ENCODE data around the gene BMPR2. TPM values are rescaled to one million over a fixed set of nuclear protein-coding genes. Genes with fewer than 3 reads are reported as not detected.

Gene BMPR2
- total RNA-seq, 4 donors from 2014 or later = 54.8 to 76.7 (median 67.7) TPM

DNA sequence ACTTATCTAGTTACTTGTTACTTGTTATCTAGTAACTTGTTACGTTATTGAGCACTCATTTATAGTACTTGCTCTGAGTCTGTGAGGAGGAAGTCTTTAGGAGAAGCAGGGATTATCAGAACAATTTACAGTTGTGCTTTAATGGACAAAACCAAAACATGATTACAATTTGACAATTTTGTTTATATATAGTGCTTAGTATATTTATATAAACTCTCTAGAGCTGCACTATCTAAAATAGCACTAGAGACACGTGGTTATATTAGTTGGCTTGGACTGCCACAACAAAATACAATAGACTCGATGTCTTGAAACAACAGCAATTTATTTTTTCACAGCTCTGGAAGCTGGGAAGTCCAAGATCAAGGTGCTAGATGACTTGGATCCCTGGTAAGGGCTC lies 78.4 kb downstream of the BMPR2 start:
- intact Hi-C loops (cut with DNase I) = no loop called here
- no peaks in the 10 kb centered on the region for H3K9me3 ChIP-seq
- H3K27ac ChIP-seq (replicated peaks in 1 of 4) = no peak overlapping the region

DNA sequence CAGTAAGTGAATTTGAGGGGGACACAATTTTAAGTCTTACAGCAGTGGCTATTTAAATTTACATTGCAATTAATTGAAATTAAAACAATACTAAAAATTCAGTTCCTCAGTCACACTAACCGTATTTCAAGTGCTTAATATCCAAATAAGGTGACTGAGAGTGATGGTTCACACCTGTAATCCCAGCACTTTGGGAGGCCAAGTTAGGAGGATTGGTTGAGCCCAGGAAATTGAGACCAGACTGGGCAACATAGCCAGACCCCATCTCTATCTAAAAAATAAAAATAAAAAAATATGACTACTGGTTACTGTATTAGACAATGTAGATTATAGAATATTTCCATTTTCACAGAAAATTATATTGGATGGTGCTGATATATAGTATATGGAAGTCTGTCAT lies 79.0 kb downstream of the BMPR2 start:
- Histone ChIP-seq H3K4me1 (peaks cover 7 to 20% (median 15%) of the 10 kb centered on the region in 4 donors), H3K4me3 (no peak overlapping the region), H3K27me3 (no peaks in the 10 kb centered on the region), H3K27ac (replicated peaks in 1 of 4) (no peak overlapping the region), H3K36me3 (no peaks in the 10 kb centered on the region), H3K9me3 (no peaks in the 10 kb centered on the region)
- intact Hi-C loops (cut with DNase I) = no loop called here
- WGBS = 88% methylated on average over 1 of the region's 1 CpG
- DNase-seq (ENCODE audit: extremely low spot score) = no peak
- TF ChIP-seq POLR2A (IDR thresholded peaks at IDR 0.05; ENCODE audit: low read depth) = no peak
- no peak for TF ChIP-seq POLR2AphosphoS5 (IDR thresholded peaks at IDR 0.05)
- TF ChIP-seq, protein P1, sequence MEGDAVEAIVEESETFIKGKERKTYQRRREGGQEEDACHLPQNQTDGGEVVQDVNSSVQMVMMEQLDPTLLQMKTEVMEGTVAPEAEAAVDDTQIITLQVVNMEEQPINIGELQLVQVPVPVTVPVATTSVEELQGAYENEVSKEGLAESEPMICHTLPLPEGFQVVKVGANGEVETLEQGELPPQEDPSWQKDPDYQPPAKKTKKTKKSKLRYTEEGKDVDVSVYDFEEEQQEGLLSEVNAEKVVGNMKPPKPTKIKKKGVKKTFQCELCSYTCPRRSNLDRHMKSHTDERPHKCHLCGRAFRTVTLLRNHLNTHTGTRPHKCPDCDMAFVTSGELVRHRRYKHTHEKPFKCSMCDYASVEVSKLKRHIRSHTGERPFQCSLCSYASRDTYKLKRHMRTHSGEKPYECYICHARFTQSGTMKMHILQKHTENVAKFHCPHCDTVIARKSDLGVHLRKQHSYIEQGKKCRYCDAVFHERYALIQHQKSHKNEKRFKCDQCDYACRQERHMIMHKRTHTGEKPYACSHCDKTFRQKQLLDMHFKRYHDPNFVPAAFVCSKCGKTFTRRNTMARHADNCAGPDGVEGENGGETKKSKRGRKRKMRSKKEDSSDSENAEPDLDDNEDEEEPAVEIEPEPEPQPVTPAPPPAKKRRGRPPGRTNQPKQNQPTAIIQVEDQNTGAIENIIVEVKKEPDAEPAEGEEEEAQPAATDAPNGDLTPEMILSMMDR (IDR thresholded peaks at IDR 0.05) = no peak
- TF ChIP-seq EP300 (IDR thresholded peaks at IDR 0.05) = no peak

More for the DNA sequence above, 78.4 kb downstream of the BMPR2 start:
- TF ChIP-seq, protein P1 (IDR thresholded peaks at IDR 0.05) = no peak
- no peak for TF ChIP-seq POLR2A (IDR thresholded peaks at IDR 0.05; ENCODE audit: low read depth)
- TF ChIP-seq EP300 (IDR thresholded peaks at IDR 0.05) = no peak
- no peak for TF ChIP-seq POLR2AphosphoS5 (IDR thresholded peaks at IDR 0.05)
- no peak for DNase-seq (ENCODE audit: extremely low spot score)
- WGBS = 57% methylated on average over 3 of the region's 3 CpGs
- Histone ChIP-seq H3K27me3 (no peaks in the 10 kb centered on the region), H3K36me3 (no peaks in the 10 kb centered on the region), H3K4me1 (peaks cover 8 to 23% (median 17%) of the 10 kb centered on the region in 4 donors), H3K4me3 (no peak overlapping the region)

DNA sequence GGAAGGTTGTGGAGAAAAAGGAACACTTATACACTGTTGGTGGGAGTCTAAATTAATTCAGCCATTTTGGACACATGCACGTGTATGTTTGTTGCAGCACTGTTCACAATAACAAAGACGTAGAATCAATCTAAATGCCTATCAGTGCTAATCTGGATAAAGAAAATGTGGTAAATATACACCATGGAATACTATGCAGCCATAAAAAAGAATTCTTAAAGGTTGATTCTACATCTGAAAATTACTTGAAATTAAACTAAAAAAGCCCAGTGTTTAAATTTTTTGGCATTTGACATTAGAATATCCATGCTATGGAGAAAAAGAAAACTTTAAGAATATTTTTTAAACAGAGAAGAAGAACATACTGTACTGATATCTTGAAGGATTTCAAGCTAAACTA lies 84.0 kb downstream of the BMPR2 start:
- intact Hi-C loops (cut with DNase I) = no loop called here
- Histone ChIP-seq H3K36me3 (peaks cover 0 to 5% (median 2%) of the 10 kb centered on the region in 4 donors), H3K9me3 (no peaks in the 10 kb centered on the region), H3K4me1 (peaks cover 0 to 14% (median 5%) of the 10 kb centered on the region in 4 donors), H3K4me3 (no peak overlapping the region), H3K27ac (replicated peaks in 1 of 4) (no peak overlapping the region), H3K27me3 (no peaks in the 10 kb centered on the region)
- WGBS = 95% methylated on average over 2 of the region's 2 CpGs
- TF ChIP-seq, protein P1 (IDR thresholded peaks at IDR 0.05) = no peak
- no peak for TF ChIP-seq EP300 (IDR thresholded peaks at IDR 0.05)
- no peak for DNase-seq (ENCODE audit: extremely low spot score)

DNA sequence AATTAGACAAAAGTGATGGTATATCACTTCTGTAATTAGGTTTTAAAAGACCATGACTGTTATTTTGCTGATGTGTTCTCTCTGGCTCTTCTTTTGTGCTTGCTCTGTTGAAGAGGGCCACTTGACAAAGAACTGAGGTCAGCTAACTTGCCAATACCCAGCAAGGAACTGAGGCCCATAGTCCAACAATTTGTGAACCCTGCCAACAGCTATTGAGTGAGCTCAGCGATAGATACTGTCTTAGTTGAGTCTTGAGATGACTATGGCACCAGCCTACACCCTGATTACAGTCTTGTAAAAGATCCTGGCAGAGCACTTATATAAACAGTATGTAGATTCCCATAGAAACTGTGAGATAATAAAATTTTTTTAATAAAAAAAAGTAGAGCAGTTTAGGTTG lies 103.0 kb downstream of the BMPR2 start:
- H3K27me3 ChIP-seq = no peaks in the 10 kb centered on the region
- TF ChIP-seq, protein P1 (IDR thresholded peaks at IDR 0.05) = no peak
- TF ChIP-seq EP300 (IDR thresholded peaks at IDR 0.05) (no peak), POLR2AphosphoS5 (IDR thresholded peaks at IDR 0.05) (no peak), POLR2A (IDR thresholded peaks at IDR 0.05; ENCODE audit: low read depth) (no peak)
- H3K4me1 ChIP-seq = no peaks in the 10 kb centered on the region
- no peaks in the 10 kb centered on the region for H3K9me3 ChIP-seq
- no peak overlapping the region for H3K27ac ChIP-seq (replicated peaks in 1 of 4)
- intact Hi-C loops (cut with DNase I) = no loop called here
- 92% methylated on average over 1 of the region's 1 CpG for WGBS
- peaks cover 0 to 12% (median 3%) of the 10 kb centered on the region in 4 donors for H3K36me3 ChIP-seq
- H3K4me3 ChIP-seq = no peak overlapping the region
- no peak for DNase-seq (ENCODE audit: extremely low spot score)

DNA sequence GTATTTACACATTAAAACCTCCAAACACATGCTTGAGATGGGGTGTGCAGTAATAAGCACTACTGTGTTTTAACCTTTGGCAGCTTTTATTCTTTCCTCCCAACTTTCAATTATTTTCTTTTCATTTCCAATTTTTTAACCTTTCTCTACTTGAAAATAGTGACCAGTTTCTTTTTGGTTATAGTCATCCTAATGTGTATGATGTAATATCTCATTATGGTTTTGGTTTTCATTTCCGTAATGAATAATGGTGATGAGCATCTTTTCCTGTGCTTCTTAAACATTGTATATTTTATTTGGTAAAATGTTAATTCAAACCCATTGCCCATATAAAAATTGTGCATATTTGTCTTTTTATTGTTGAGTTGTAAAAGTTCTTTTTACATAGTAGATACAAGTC lies 103.5 kb downstream of the BMPR2 start:
- intact Hi-C loops (cut with DNase I) = no loop called here
- TF ChIP-seq POLR2A (IDR thresholded peaks at IDR 0.05; ENCODE audit: low read depth) (no peak), EP300 (IDR thresholded peaks at IDR 0.05) (no peak), POLR2AphosphoS5 (IDR thresholded peaks at IDR 0.05) (no peak)
- TF ChIP-seq, protein P1 (IDR thresholded peaks at IDR 0.05) = no peak

More for the DNA sequence above, 103.5 kb downstream of the BMPR2 start:
- 71% methylated on average over 1 of the region's 1 CpG for WGBS
- Histone ChIP-seq H3K4me1 (no peaks in the 10 kb centered on the region), H3K36me3 (peaks cover 0 to 8% (median 2%) of the 10 kb centered on the region in 4 donors), H3K4me3 (no peak overlapping the region), H3K27me3 (no peaks in the 10 kb centered on the region), H3K9me3 (no peaks in the 10 kb centered on the region), H3K27ac (replicated peaks in 1 of 4) (no peak overlapping the region)
- no peak for DNase-seq (ENCODE audit: extremely low spot score)

Data from esophagus muscularis mucosa (tissue), 4 donors.